NCI-H69 (cell line): ENCODE data around the gene SYVN1.
"Not testable (repeated sequence)": the region's sequence is repeated elsewhere in the genome, so short reads cannot be mapped to it uniquely, and the experiment has no call there.

Experiments
- DNase-seq: peaks from one replicate; lab custom pipeline; 2025; lab: John Stamatoyannopoulos, UW

Gene SYVN1

DNA sequence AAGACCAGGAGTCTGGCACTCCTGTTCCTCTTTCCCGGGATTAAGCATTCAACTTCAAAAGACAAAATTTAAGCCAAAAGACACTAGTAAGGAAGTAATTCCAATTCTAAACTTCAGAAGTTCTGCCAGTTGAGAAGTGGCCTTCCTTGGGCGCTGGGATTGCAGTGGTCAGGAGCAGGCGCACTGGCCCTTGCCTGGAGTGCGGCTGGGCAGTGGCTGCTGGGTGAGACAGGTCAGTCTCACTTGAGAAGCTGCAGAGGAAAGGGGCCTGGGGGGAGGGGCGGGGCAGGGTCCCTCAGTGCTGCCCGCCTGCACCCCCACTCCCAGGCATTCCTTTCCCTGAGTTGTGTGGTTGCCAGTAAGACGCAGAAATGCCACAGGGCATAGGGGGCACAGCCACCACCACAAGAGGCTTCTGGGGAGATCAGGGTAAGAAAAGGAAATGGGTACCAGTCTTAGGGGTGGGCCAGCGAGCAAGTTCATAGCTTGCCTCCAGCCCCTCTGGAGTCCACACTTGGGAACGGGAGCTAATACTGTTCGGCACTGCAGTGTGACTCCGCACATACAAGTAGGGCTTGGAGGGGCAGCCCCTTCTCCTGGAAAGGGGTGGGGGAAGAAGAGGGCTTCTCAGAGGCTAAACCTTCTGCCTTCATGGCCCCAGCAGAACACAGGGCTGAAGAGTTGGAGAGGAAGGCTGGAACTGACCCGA, 6.7 kb downstream of the SYVN1 start:
- DNase-seq: no peak

DNA sequence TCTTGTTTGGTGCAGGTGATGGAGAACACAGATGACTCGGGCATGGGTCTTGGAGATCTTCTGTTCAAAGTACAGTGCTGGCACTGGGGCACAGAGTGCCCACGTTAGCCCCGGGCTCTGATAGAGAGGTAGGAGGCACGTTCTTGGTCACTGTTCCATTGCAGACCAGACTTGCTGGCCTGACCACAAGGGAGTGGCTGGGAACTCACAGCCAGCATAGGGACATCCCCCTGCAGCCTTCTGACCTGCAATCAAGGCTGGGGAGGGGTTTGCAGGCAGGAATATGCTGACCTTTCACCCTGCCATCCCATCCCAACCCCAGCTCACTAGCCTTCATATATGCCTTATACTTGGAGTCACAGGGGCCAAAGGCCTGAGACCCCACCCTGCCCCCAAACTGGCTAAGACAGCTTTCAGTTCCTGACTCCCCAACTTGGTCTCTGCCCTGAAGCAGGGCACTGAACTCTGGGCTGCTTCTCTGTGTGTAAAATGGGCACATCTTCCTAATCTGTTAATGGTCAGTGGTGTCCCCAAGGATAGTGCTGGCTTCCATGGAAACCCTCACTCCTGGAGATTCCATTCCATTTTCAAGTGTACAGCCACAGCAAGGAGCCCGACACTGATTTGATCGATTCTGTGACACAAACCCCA, 7.6 kb downstream of the SYVN1 start:
- no peak for DNase-seq

DNA sequence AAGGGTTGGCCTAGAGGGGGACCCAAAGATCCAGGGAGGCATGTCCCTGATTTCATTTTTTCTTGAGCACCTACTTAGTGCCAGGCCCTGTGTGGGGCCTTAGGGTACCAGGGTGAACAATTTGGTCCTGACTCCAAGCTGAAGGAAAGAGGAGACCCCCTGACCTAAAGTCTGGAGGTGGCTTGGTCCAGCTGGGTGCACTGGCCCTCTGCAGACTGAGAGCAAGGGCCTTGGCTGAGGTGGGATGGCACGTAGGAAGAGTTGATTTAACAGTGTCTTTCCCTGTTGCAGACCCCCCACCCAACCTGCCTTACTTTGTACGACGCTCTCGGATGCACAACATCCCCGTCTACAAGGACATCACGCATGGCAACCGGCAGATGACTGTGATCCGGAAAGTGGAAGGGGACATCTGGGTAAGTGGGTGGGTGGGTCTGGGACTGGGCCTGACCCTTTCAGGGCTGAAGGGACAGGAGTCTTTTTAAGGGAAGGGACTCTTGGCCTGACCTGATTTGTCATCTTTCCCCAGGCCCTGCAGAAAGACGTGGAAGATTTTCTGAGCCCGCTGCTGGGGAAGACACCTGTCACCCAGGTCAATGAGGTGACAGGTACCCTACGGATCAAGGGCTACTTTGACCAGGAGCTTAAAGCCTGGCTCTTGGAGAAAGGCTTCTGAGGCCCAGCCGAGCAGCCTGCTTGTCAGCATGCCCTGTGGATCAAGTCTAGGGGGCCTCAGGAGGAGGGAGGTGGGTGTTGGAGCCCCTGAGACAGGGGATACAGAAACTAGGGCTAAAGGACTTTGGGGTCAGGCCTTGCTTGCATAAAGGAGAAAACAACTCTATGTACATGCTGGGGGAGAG, 8.9 kb downstream of the SYVN1 start:
- no peak for DNase-seq

DNA sequence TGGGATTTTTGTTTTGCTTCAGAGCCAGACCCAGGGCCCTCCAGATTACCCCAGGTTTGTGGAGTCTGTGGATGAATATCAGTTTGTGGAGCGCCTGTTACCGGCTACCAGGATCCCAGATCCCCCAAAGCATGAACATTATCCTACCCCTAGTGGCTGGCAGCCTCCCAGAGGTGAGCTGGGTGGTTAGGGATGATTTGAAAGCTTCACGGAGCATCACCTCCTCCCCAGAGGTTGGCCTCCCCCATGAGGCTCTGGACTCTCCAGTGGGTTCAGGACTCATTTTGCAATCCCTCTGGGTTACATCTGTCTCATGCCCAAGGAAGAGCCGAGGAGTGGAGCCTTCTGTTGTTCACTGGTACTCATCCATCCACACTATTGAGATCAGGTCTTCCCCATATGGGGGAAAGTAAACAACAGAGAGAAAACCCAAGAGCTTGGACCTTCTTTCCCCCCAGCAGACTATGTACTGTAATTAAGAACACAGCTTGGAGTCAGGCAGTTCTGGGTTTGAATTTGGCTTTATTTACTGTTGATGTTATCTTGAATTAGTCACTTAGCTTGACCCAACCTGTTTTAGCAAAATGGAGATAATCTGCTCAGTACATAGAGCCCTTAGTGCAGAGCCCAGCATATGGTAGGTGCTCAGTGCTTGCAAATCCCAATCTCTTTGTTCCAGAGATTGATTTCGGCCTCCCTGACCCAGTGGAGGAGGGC, 9.7 kb downstream of the SYVN1 start:
- DNase-seq: no peak

DNA sequence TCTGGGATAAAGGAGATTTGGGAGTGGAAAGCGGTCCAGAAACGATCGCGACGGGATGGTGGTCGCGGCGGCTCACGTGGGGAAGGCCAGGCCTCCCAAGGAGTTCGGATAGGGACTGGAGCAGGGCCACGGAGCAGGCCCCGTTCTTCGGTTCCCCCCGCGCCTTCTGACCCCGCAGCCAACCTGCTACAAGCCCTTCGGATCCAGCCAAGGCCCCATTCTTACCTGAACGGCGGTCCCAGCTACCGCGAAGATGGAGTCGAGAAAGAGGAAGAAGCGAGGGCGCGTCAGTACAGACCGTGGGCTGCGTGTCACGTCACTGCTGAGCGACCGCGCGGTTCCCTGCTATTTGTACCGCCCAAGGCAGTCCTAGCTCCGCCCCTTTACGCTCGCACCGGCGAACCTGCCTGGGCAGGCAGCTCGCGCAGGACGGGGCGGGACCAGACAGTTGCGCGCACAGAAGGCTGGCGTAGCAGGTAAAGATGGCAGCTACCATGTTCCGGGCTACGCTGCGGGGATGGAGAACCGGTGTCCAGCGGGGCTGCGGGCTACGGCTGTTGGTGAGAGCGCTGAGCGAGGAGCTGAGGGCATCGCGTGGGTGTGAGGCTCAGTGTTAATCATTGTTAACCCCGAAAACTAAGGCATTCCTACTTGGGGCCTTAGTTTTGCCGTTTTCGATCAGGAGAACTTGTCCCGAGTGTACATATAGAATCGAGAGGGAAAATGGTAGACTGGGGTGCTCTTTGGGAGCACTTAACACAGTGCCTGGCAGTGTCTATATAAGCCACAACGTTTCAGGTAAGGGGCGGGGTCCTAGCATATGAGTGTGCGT, 12.2 kb downstream of the SYVN1 start, which contains the start of the genes FAU and MRPL49:
FAU (minus strand) TSS at position 270 of the 832 bp plus-strand sequence. CDS start 321 bp downstream, outside the sequence.
MRPL49 (plus strand) TSS at position 457 of the 832 bp plus-strand sequence; CDS start at position 483, 26 bp downstream.
- peak; percentile 99 for DNase-seq

DNA sequence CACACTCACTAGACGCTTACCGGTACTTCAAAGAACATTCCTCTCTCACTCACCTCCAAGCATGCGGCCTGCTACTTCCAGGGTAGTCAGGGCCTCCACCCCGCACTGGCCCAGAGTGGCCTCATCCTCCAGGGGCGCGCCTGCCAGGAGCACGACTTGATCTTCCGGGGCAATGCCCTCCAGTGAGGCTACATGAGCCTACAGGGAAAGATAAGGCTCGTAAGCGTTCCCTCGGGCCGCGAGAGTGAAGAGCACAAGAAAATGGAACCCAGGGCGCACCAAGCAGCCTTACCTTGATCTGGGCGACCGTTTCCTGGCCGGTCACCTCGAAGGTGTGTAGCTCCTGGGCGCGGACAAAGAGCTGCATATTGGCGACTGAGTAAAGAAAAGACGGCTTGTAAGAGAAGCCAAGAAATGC, 12.9 kb downstream of the SYVN1 start:
- peak; percentile 35 for DNase-seq

DNA sequence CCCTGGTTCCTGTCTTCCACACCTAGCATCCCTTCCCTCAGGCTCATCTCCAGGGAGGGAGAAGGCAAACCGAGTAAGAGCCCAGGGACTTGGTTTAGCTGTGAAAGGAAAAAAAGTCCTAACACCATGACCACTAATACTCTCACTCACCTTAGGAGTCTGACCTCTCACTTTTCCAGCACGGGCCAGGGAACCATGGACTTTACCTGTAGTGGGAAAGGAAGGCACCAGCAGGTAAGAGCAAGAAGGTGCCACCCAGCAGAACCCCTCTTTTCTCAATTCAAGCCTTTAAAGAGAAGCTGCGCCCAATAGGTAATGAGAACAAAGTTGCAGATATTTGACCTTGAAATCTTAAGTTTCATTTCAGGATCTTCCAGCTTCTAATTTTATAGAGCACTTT, 13.5 kb downstream of the SYVN1 start:
- no peak for DNase-seq

DNA sequence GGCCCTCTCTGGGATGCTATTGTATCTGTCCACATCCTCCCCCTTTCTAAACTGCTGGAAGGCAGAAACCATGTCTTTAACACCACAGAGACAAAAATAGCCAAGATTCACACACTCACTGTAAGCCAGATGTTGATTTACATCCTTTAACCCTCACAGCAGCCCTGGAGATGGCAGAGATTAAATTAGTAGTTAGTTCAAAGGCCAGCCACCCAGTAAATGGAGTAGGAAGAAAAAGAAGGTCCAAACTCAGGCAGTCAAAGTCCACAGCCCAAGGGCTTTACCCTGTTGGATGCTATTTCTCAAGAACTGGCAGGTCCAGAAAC, 14.7 kb downstream of the SYVN1 start:
- no peak for DNase-seq

DNA sequence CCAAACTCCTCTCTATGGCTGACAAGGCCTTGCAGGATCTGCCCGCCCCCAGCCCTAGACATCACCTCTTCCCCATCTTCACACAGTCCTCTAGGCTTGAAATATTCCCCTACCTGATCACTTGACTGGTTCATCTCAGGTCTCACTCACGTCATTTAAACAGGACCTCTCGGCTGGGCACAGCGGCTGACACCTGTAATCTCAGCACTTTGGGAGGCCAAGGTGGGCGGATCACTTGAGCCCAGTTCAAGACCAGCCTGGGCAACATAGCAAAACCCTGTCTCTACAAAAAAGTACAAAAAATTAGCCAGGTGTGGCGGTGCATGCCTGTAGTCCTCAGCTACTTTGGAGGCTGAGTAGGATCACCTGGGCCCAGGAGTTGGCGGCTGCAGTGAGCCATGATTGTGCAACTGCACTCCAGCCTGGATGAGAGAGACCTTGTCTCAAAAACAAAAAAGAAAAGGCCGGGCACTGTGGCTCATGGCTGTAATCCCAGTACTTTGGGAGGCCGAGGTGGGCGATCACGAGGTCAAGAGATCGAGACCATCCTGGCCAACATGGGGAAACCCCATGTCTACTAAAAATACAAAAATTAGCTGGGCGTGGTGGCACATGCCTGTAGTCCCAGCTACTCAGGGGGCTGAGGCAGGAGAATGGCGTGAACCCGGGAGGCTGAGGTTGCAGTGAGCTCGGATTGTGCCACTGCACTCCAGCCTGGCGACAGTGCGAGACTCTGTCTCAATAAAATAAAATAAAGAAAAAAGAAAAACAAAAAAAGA, 15.2 kb downstream of the SYVN1 start:
- DNase-seq: not testable (repeated sequence)

DNA sequence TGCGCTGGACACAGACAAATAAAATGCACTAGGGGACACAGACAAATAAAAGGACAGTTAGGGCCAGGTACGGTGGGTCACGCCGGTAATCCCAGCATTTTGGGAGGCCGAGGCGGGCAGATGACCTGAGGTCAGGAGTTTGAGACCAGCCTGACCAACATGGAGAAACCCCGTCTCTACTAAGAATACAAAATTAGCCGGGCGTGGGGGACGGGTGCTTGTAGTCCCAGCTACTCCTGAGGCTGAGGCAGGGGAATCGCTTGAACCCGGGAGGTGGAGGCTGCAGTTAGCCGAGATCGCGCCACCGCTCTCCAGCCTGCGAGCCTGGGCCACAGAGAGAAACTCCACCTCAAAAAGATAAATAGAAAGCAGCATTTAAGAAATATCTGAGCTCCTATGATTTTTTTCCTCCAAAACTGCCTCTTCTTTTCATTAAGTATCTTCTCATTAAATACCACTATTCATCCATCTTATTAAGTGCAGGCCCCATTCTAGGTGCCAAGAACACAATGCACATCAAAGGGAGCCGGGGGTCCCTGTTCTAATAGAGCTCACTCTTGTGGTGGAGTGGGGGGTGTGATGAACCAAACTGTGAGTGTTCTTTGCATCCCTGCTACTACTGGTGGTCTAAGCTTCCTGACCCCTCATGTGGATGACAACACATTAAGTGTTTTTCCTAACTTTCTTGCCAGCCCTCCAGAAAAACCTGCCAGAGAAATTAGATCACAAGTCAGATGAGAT, 16.1 kb downstream of the SYVN1 start:
- no peak for DNase-seq

DNA sequence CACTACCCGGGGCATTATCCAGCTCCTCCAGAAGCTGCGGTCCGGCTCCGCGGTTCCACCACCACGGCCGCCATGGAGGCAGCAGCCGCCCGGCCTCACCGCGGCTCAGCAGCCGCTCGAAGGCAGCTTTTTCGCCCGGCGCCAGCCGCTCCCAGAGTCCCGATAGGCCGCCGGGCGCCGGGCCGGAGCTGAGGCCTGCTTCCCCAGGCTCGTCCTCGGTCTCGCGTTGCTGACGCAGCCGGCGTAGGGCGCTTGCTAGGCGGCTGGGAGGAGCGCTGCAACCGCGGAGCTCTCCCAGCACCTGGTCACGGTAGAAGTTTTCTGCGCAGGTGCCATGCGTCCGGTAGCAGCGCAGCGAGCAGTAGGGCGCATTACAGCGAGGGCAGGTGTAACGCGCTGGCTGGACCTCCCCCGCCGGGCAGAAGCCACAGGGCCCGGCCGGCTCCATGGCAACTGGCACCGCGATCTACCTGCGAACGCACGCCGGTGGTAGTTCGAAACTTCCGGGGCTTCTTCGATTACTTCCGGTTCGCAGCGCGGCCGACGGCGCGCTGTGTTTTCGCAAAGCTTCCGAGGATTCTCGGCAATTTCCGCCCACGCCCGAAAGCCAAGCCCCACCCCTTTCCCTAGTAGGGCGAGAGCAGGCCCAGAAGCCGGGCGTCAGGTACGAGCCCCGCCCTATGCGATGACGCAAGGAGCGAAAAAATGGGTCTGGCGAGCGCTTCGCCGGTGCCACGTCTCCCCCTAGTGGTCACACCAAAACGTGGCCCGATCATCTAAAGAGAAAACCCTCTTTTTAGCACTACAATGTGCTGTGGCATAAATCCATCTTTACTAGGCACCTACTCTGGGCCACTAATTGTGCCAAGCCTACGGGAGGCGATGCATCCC, 16.9 kb downstream of the SYVN1 start, which contains the start of gene ZNHIT2:
ZNHIT2 (minus strand) TSS at position 496 of the 891 bp plus-strand sequence; CDS start at position 448, 48 bp downstream.
- DNase-seq: peak; percentile 100

DNA sequence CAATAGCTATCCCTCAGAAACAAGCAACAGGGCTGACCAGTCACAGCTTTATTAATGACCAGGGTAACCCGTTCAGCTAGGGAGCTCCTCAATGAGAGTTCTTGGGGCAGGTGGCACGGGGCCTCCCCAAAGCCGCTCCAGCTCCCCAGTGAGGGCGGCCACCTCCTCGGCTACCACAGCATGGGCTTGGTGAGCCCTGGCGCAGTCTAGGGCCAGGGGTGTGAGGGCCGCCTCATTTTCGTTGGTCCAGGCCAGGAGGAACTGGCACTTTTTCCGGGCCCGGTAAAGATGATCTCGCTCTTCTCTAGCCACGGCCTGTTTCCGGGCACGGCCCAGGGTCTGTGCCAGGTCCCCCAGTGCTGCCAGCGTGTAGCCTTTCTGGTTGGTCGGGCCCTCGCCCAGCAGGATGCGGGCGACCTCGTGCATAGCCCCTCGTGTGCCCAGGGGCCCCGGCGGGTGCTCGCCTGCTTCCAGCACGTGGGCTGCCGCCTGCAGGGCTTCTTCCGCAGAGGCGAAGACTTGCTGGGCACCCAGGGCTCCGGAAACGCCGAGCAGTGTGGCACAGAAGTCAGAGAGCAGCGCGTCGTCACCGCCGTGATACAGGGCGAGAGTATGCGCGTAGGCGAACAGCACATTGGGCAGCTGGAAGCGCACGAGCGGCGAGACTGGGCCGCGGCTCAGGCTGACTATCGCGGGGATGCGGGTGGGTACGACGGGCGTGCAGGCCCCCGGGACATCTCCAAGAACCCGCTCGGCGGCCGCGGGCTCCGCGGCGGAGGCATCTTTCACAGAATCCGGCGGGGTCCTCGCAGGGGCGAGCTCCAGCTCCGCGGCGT, 17.7 kb downstream of the SYVN1 start:
- DNase-seq: peak; percentile 71

DNA sequence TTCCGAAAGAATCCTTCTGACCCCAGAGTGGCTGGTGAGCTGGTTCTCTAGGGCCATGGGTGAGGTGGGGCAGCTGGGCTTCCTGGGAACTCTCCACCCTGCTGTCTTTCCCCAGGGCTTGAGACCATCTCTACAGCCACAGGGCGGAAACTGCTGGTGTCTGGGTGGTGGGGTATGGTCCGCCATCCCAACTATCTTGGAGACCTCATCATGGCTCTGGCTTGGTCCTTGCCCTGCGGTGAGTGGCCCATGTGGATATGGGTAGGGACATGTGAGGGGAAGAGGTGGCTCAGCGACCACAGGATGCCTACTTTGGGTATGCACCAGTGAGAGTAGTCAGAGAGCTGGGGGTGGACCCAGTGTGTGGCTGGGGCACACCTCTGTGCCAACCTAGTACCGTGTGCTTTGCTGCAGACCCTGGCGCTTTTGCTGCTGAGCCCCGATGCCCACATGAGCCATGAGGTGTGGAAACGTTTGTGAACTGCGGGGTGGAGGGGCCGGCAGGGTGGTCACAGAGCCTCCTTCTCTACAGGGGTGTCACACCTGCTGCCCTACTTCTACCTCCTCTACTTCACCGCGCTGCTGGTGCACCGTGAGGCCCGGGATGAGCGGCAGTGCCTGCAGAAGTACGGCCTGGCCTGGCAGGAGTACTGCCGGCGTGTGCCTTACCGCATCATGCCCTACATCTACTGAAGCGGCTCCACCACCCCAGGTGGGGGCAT, 18.8 kb downstream of the SYVN1 start:
- DNase-seq: no peak

DNA sequence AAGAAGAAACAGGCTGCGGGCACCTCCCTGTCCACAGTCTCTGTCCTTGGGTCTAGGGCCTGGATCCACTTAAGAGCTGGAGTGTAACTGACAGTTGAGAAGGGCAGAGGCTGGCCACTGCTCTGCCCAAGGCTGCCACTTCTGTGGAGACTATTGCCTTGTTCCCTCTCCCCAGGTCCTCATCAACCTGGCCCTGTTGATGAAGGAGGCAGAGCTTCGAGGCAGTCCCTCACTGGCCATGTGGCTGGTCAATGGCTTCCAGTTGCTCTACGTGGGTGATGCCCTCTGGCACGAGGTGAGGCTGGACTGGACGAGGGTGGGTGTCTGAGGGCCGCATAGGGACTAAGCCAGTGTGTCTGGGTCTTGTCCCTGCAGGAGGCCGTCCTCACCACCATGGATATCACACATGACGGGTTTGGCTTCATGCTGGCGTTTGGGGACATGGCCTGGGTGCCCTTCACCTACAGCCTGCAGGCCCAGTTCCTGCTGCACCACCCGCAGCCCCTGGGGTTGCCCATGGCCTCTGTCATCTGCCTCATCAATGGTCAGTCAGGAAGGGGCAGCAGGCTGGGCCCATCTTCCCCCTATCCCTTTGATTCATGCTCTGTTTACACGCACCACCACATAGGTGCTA, 19.7 kb downstream of the SYVN1 start:
- no peak for DNase-seq

DNA sequence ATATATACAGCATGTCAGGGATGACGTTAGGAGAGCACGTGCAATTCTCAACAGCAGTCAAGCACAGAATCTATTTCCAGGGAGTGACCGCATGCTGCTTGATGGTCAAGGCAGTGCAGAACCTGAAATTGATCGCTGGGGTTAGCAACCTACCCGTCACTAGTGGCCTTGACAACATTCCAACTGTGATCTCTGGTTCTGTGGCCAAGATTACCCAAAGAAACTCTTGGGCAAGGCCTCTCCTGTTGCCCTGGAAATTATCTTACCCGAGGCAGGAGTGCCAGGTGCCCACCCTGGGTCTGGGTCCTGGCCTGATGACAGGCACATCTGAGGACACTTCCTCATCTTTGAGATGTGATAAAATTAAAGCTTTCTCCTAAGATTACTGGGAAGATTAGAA, 20.5 kb downstream of the SYVN1 start:
- no peak for DNase-seq

DNA sequence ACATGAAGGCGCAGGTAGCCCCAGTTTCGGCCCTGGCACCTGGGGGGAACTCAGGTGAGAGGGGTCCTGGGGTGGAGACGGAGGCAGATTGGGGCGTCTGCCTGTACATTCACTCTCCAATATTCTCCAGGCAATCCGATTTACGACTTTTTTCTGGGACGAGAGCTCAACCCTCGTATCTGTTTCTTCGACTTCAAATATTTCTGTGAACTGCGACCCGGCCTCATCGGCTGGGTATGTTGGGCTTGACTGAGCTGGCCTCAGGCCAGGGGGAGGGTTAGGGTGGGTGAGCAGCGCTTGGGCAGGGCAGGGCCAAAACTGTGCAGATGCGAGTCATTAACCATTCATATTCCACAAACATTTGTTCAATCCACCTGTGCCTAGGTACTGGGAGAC, 21.0 kb downstream of the SYVN1 start:
- DNase-seq: peak; percentile 63
